BE2C (cell line): ENCODE measurements around the gene THSD7A.

Source experiments
- DNase-seq: peaks from one replicate; pipeline ENCODE4 v3.0.0-alpha.2; 2020
- H3K27me3 ChIP-seq: fragments of 250-450 bp; sonication (Bioruptor Pico); 2 replicates; pipeline ENCODE4 v1.5.1; 2020; ENCODE audit warnings: mild to moderate bottlenecking
- H3K36me3 ChIP-seq: fragments of 250-450 bp; sonication (Bioruptor Pico); 2 replicates; pipeline ENCODE4 v1.5.1; 2020; ENCODE audit warnings: mild to moderate bottlenecking
- H3K4me1 ChIP-seq: fragments of 250-450 bp; sonication (Bioruptor Pico); 2 replicates; pipeline ENCODE4 v1.5.1; 2020
- H3K4me3 ChIP-seq: 2 replicates; pipeline ENCODE4 v1.5.1; 2011; ENCODE audit warnings: low read depth, low read length
- H3K9me3 ChIP-seq: fragments of 250-450 bp; sonication (Bioruptor Pico); 2 replicates; pipeline ENCODE4 v1.5.1; 2020
- TF ChIP-seq, protein P1 (sequence below): IDR thresholded peaks from 2 replicates; pipeline ENCODE4 v1.5.1; 2012; ENCODE audit warnings: mild to moderate bottlenecking, low read depth, low read length

The THSD7A gene

DNA sequence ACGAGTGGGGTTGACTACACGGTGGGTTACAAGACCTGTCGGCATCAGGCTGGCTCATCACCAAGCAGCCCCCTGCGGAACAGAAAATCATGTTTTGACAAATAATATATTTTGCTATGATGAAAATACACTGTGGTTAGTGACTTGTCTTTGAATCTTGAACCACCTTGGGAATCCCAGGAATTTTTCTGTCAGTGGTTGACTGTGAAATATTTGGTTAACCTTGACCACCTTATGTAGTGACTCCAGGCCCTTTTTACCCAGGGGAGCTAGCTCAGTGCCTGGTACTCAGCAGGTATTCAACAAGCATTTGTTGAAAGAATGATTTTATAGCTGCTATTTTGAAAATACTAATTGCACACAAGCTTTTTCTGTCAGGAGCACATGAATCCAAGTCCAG is 452.4 kb downstream of the THSD7A start:
- no peaks in the 10 kb centered on the region for H3K9me3 ChIP-seq
- no peaks in the 10 kb centered on the region; the same call in 1 of the 2 replicates for H3K4me1 ChIP-seq
- TF ChIP-seq, protein P1, sequence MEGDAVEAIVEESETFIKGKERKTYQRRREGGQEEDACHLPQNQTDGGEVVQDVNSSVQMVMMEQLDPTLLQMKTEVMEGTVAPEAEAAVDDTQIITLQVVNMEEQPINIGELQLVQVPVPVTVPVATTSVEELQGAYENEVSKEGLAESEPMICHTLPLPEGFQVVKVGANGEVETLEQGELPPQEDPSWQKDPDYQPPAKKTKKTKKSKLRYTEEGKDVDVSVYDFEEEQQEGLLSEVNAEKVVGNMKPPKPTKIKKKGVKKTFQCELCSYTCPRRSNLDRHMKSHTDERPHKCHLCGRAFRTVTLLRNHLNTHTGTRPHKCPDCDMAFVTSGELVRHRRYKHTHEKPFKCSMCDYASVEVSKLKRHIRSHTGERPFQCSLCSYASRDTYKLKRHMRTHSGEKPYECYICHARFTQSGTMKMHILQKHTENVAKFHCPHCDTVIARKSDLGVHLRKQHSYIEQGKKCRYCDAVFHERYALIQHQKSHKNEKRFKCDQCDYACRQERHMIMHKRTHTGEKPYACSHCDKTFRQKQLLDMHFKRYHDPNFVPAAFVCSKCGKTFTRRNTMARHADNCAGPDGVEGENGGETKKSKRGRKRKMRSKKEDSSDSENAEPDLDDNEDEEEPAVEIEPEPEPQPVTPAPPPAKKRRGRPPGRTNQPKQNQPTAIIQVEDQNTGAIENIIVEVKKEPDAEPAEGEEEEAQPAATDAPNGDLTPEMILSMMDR: no peak
- H3K4me3 ChIP-seq: no peak overlapping the region
- no peak for DNase-seq
- no peaks in the 10 kb centered on the region for H3K27me3 ChIP-seq
- peaks cover 3% of the 10 kb centered on the region for H3K36me3 ChIP-seq

DNA sequence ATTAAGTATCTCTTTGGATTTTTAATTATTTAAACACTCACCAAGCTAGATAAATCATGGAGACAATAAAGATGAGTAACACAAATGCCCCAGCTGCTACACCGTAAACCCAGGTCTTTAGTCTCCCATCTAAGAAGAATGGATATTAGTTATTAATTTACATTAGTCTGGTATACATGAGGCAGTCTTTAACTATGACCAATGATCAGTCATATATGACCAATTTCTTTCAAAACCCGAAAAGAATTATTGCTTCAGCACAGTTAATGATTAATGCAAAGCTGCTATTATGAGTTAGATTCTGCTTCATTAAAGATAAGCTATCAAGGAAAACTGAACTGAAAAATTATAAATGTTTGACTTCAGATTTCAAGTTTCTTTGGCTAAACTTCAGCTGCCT is 455.5 kb downstream of the THSD7A start:
- TF ChIP-seq, protein P1: no peak

DNA sequence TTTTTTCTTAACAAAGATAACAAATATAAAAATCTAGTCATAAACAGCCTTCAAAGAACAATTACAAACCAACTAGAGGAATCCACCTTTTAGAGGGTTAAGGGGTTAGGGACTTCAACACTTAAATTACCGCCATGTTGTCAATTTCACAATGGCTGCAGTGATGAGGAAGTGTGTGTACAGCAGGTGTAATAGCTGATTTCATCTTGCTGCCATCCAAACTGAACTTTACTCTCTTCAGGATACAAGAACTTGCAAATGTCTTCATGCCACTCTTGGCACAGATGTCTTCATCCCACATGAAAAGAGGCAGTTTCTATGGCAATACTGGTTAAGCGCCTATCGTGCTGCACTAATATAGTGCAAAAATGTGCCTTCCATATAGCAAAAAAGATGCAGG is 457.4 kb downstream of the THSD7A start:
- no peaks in the 10 kb centered on the region for H3K27me3 ChIP-seq
- no peak overlapping the region for H3K4me3 ChIP-seq
- TF ChIP-seq, protein P1: no peak
- no peaks in the 10 kb centered on the region; the same call in none of the 2 replicates for H3K4me1 ChIP-seq
- no peaks in the 10 kb centered on the region for H3K9me3 ChIP-seq
- no peaks in the 10 kb centered on the region for H3K36me3 ChIP-seq
- no peak for DNase-seq

More for the DNA sequence above, 455.5 kb downstream of the THSD7A start:
- Histone ChIP-seq H3K9me3 (no peaks in the 10 kb centered on the region), H3K36me3 (no peaks in the 10 kb centered on the region; the same call in 1 of the 2 replicates), H3K27me3 (no peaks in the 10 kb centered on the region), H3K4me1 (no peaks in the 10 kb centered on the region; the same call in 1 of the 2 replicates), H3K4me3 (no peak overlapping the region)
- DNase-seq: no peak

DNA sequence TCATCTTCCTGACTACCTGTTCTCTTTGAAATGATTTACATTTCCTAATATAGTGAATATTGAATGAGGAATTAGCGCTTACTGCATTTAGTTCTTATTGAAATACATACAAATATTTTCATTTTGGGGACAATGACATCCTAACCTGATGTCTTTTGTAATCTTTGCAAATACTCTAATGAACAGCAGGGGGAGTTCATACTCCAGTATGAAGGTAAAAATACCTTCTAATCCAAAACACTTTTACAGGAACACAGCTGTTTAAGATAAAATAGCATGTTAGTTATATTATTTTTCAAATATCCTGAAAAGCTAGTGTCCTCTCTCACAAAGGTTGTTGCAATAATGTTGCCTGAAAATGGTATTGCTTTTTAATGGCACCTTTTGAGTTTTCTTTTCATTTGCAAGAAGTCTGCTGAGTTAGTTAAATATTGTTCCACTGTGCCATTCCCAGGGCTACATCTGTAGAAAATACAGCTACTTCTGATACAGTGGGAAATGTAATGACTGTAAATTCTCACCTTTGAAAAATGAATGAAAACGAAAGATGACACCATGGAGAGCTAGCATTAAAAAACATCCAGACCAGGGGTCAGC is 458.4 kb downstream of the THSD7A start:
- Histone ChIP-seq H3K36me3 (no peaks in the 10 kb centered on the region), H3K4me1 (no peaks in the 10 kb centered on the region; the same call in none of the 2 replicates), H3K4me3 (no peak overlapping the region), H3K27me3 (no peaks in the 10 kb centered on the region), H3K9me3 (no peaks in the 10 kb centered on the region)
- DNase-seq: no peak
- TF ChIP-seq, protein P1: peak; percentile 68

DNA sequence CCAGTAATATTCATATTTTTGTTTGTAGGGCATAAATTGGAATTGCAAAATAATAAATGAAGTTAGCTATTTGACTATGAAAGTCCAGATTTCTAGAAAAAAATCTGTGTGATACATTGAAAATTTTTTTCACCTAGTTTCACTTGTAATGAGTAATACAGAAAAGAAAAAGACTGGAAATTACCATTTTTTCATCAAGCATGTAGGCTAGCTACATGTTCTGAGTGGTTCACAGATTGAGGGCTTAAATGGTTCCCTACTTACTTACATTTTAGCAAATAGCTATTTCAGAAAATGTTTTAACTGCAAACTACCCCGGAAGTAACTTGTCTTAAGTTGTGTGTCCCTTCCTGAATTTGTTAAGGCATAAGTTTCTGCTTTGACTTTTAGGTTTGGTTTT is 462.3 kb downstream of the THSD7A start:
- Histone ChIP-seq H3K36me3 (no peaks in the 10 kb centered on the region), H3K27me3 (no peaks in the 10 kb centered on the region), H3K4me3 (no peak overlapping the region), H3K9me3 (no peaks in the 10 kb centered on the region), H3K4me1 (peaks cover 19% of the 10 kb centered on the region)
- TF ChIP-seq, protein P1: no peak
- no peak for DNase-seq

- no peak for DNase-seq
- Histone ChIP-seq H3K9me3 (no peaks in the 10 kb centered on the region), H3K4me3 (no peak overlapping the region), H3K36me3 (no peaks in the 10 kb centered on the region), H3K4me1 (peaks cover 19% of the 10 kb centered on the region), H3K27me3 (no peaks in the 10 kb centered on the region)
- TF ChIP-seq, protein P1: no peak
Measured at GRCh38 chr7:11366118-11366517, 465.9 kb downstream of the THSD7A start.
